ENCODE results near the gene ZNF211.

- TF ChIP-seq CTCF (conservative IDR thresholded peaks at IDR 0.05; ENCODE audit: low read depth, low read length) (no peak), EZH2phosphoT487 (IDR thresholded peaks at IDR 0.05; ENCODE audit: borderline replicate concordance, low read length) (no peak)
Observed at GRCh38 chr19:57642396-57643046, 9.6 kb downstream of the ZNF211 start.

Measured in PC-3 (cell line).